ENCODE measurements around the gene ZBTB7C. TPM values are rescaled to one million over a fixed set of nuclear protein-coding genes. Genes with fewer than 3 reads are reported as not detected.

ZBTB7C gene
- polyA plus RNA-seq, 1 donor, result 1.7 TPM

GRCh38 chr18:48161191-48161910 is 247.8 kb downstream of the ZBTB7C start:
- Histone ChIP-seq H3K27ac (ENCODE audit: low read length) (peak overlapping the region; percentile 88), H3K27me3 (ENCODE audit: control insufficient read depth, insufficient read depth, low read length) (no peaks in the 10 kb centered on the region), H3K9me3 (ENCODE audit: control insufficient read depth, low read depth, low read length) (no peaks in the 10 kb centered on the region), H3K36me3 (ENCODE audit: control insufficient read depth, insufficient read depth, low read length) (no peaks in the 10 kb centered on the region), H3K4me1 (ENCODE audit: control insufficient read depth, insufficient read depth, low read length) (peaks cover 46% of the 10 kb centered on the region), H3K4me3 (ENCODE audit: low read length) (peak overlapping the region; percentile 66)
- peak; percentile 86 to 93 for DNase-seq
- no CpG with 5 or more reads among the region's 53 CpGs for WGBS (ENCODE audit: insufficient coverage, low lambda C conversion rate)

- no peak for DNase-seq
- no peaks in the 10 kb centered on the region for H3K9me3 ChIP-seq (ENCODE audit: control insufficient read depth, low read depth, low read length)
- no peaks in the 10 kb centered on the region for H3K27me3 ChIP-seq (ENCODE audit: control insufficient read depth, insufficient read depth, low read length)
- H3K36me3 ChIP-seq (ENCODE audit: control insufficient read depth, insufficient read depth, low read length), result no peaks in the 10 kb centered on the region
- no CpG with 5 or more reads among the region's 4 CpGs for WGBS (ENCODE audit: insufficient coverage, low lambda C conversion rate)
- H3K4me1 ChIP-seq (ENCODE audit: control insufficient read depth, insufficient read depth, low read length), result peaks cover 40% of the 10 kb centered on the region
- H3K4me3 ChIP-seq (ENCODE audit: low read length), result peak overlapping the region; percentile 66
- peak overlapping the region; percentile 88 for H3K27ac ChIP-seq (ENCODE audit: low read length)
Observed at GRCh38 chr18:48160622-48161021, 248.6 kb downstream of the ZBTB7C start.

- Histone ChIP-seq H3K27me3 (ENCODE audit: control insufficient read depth, insufficient read depth, low read length) (no peaks in the 10 kb centered on the region), H3K4me3 (ENCODE audit: low read length) (no peak overlapping the region), H3K9me3 (ENCODE audit: control insufficient read depth, low read depth, low read length) (no peaks in the 10 kb centered on the region), H3K4me1 (ENCODE audit: control insufficient read depth, insufficient read depth, low read length) (peaks cover 32% of the 10 kb centered on the region), H3K27ac (ENCODE audit: low read length) (no peak overlapping the region), H3K36me3 (ENCODE audit: control insufficient read depth, insufficient read depth, low read length) (no peaks in the 10 kb centered on the region)
- WGBS (ENCODE audit: insufficient coverage, low lambda C conversion rate), result no CpG with 5 or more reads among the region's 7 CpGs
- no peak for DNase-seq
Observed at GRCh38 chr18:48159816-48160215, 249.4 kb downstream of the ZBTB7C start.

- H3K27me3 ChIP-seq (ENCODE audit: control insufficient read depth, insufficient read depth, low read length), result no peaks in the 10 kb centered on the region
- DNase-seq, result no peak
- no peaks in the 10 kb centered on the region for H3K36me3 ChIP-seq (ENCODE audit: control insufficient read depth, insufficient read depth, low read length)
- WGBS (ENCODE audit: insufficient coverage, low lambda C conversion rate), result no CpG with 5 or more reads among the region's 5 CpGs
- H3K27ac ChIP-seq (ENCODE audit: low read length), result no peak overlapping the region
- H3K4me3 ChIP-seq (ENCODE audit: low read length), result no peak overlapping the region
- H3K4me1 ChIP-seq (ENCODE audit: control insufficient read depth, insufficient read depth, low read length), result peaks cover 26% of the 10 kb centered on the region
- no peaks in the 10 kb centered on the region for H3K9me3 ChIP-seq (ENCODE audit: control insufficient read depth, low read depth, low read length)
Observed at GRCh38 chr18:48158721-48159120, 250.5 kb downstream of the ZBTB7C start.

- no peaks in the 10 kb centered on the region for H3K9me3 ChIP-seq (ENCODE audit: control insufficient read depth, low read depth, low read length)
- DNase-seq, result no peak
- no peak overlapping the region for H3K27ac ChIP-seq (ENCODE audit: low read length)
- H3K4me3 ChIP-seq (ENCODE audit: low read length), result no peak overlapping the region
- H3K4me1 ChIP-seq (ENCODE audit: control insufficient read depth, insufficient read depth, low read length), result peaks cover 25% of the 10 kb centered on the region
- H3K27me3 ChIP-seq (ENCODE audit: control insufficient read depth, insufficient read depth, low read length), result no peaks in the 10 kb centered on the region
- no CpG with 5 or more reads among the region's 4 CpGs for WGBS (ENCODE audit: insufficient coverage, low lambda C conversion rate)
- no peaks in the 10 kb centered on the region for H3K36me3 ChIP-seq (ENCODE audit: control insufficient read depth, insufficient read depth, low read length)
Observed at GRCh38 chr18:48157956-48158355, 251.2 kb downstream of the ZBTB7C start.

GRCh38 chr18:48155856-48156255 is 253.3 kb downstream of the ZBTB7C start:
- 100% methylated on average over 1 of the region's 4 CpGs for WGBS (ENCODE audit: insufficient coverage, low lambda C conversion rate)
- Histone ChIP-seq H3K27me3 (ENCODE audit: control insufficient read depth, insufficient read depth, low read length) (no peaks in the 10 kb centered on the region), H3K36me3 (ENCODE audit: control insufficient read depth, insufficient read depth, low read length) (no peaks in the 10 kb centered on the region), H3K9me3 (ENCODE audit: control insufficient read depth, low read depth, low read length) (no peaks in the 10 kb centered on the region), H3K4me1 (ENCODE audit: control insufficient read depth, insufficient read depth, low read length) (peaks cover 27% of the 10 kb centered on the region), H3K4me3 (ENCODE audit: low read length) (no peak overlapping the region), H3K27ac (ENCODE audit: low read length) (no peak overlapping the region)
- no peak for DNase-seq

GRCh38 chr18:48154828-48155227 is 254.4 kb downstream of the ZBTB7C start:
- H3K36me3 ChIP-seq (ENCODE audit: control insufficient read depth, insufficient read depth, low read length), result no peaks in the 10 kb centered on the region
- H3K27me3 ChIP-seq (ENCODE audit: control insufficient read depth, insufficient read depth, low read length), result no peaks in the 10 kb centered on the region
- no peak for DNase-seq
- no peak overlapping the region for H3K4me3 ChIP-seq (ENCODE audit: low read length)
- H3K27ac ChIP-seq (ENCODE audit: low read length), result no peak overlapping the region
- peaks cover 23% of the 10 kb centered on the region for H3K4me1 ChIP-seq (ENCODE audit: control insufficient read depth, insufficient read depth, low read length)
- no peaks in the 10 kb centered on the region for H3K9me3 ChIP-seq (ENCODE audit: control insufficient read depth, low read depth, low read length)

- Histone ChIP-seq H3K9me3 (ENCODE audit: control insufficient read depth, low read depth, low read length) (no peaks in the 10 kb centered on the region), H3K36me3 (ENCODE audit: control insufficient read depth, insufficient read depth, low read length) (no peaks in the 10 kb centered on the region), H3K27ac (ENCODE audit: low read length) (no peak overlapping the region), H3K27me3 (ENCODE audit: control insufficient read depth, insufficient read depth, low read length) (no peaks in the 10 kb centered on the region), H3K4me1 (ENCODE audit: control insufficient read depth, insufficient read depth, low read length) (peaks cover 23% of the 10 kb centered on the region), H3K4me3 (ENCODE audit: low read length) (no peak overlapping the region)
- no peak for DNase-seq
- no CpG with 5 or more reads among the region's 7 CpGs for WGBS (ENCODE audit: insufficient coverage, low lambda C conversion rate)
Observed at GRCh38 chr18:48153613-48154481, 255.3 kb downstream of the ZBTB7C start.

- DNase-seq, result peak in 1 of 2 donors; percentile 71
- 60% methylated on average over 1 of the region's 4 CpGs for WGBS (ENCODE audit: insufficient coverage, low lambda C conversion rate)
- no peaks in the 10 kb centered on the region for H3K9me3 ChIP-seq (ENCODE audit: control insufficient read depth, low read depth, low read length)
- peaks cover 23% of the 10 kb centered on the region for H3K4me1 ChIP-seq (ENCODE audit: control insufficient read depth, insufficient read depth, low read length)
- no peaks in the 10 kb centered on the region for H3K36me3 ChIP-seq (ENCODE audit: control insufficient read depth, insufficient read depth, low read length)
- H3K27me3 ChIP-seq (ENCODE audit: control insufficient read depth, insufficient read depth, low read length), result no peaks in the 10 kb centered on the region
- no peak overlapping the region for H3K27ac ChIP-seq (ENCODE audit: low read length)
- no peak overlapping the region for H3K4me3 ChIP-seq (ENCODE audit: low read length)
Observed at GRCh38 chr18:48152549-48152948, 256.6 kb downstream of the ZBTB7C start.

- H3K36me3 ChIP-seq (ENCODE audit: control insufficient read depth, insufficient read depth, low read length), result no peaks in the 10 kb centered on the region
- WGBS (ENCODE audit: insufficient coverage, low lambda C conversion rate), result no CpG with 5 or more reads among the region's 11 CpGs
- no peak overlapping the region for H3K27ac ChIP-seq (ENCODE audit: low read length)
- H3K9me3 ChIP-seq (ENCODE audit: control insufficient read depth, low read depth, low read length), result no peaks in the 10 kb centered on the region
- no peaks in the 10 kb centered on the region for H3K27me3 ChIP-seq (ENCODE audit: control insufficient read depth, insufficient read depth, low read length)
- peaks cover 23% of the 10 kb centered on the region for H3K4me1 ChIP-seq (ENCODE audit: control insufficient read depth, insufficient read depth, low read length)
- H3K4me3 ChIP-seq (ENCODE audit: low read length), result no peak overlapping the region
- DNase-seq, result peak in 1 of 2 donors; percentile 81
Observed at GRCh38 chr18:48151421-48152065, 257.6 kb downstream of the ZBTB7C start.

Measured in large intestine (tissue), 3 donors.